Measurements from ENCODE around the gene HAND1.

- TF ChIP-seq POLR2AphosphoS5 (IDR thresholded peaks at IDR 0.05), result no peak
- TF ChIP-seq EP300 (IDR thresholded peaks at IDR 0.05), result no peak
- no peak for TF ChIP-seq CTCF (IDR thresholded peaks at IDR 0.05)
These were observed 16.5 kb downstream of the HAND1 start for GRCh38 chr5:154461531-154461930.

Measured in gastroesophageal sphincter (tissue), 3 donors.